Testis (tissue), 2 donors: Measurements from ENCODE around the gene ALOX5AP.

Experiments
- POLR2A ChIP-seq: fragments of 450-650 bp; IDR thresholded peaks from one replicate; pipeline ENCODE4 v1.6.1; 2017; ENCODE audit warnings: antibody characterized with exemption, mild to moderate bottlenecking, moderate library complexity
- TF ChIP-seq, protein P1 (sequence below), 3 experiments: fragments of 450-650 bp in 2 of 3; fragments of 200-600 bp in 1 of 3; sonication (generic) in 1 of 3; IDR thresholded peaks; one replicate each; pipeline ENCODE4 v1.5.1; 2016 to 2019; ENCODE audit warnings: antibody characterized with exemption in 3 of 3, mild to moderate bottlenecking in 2 of 3, moderate library complexity in 1 of 3

DNA sequence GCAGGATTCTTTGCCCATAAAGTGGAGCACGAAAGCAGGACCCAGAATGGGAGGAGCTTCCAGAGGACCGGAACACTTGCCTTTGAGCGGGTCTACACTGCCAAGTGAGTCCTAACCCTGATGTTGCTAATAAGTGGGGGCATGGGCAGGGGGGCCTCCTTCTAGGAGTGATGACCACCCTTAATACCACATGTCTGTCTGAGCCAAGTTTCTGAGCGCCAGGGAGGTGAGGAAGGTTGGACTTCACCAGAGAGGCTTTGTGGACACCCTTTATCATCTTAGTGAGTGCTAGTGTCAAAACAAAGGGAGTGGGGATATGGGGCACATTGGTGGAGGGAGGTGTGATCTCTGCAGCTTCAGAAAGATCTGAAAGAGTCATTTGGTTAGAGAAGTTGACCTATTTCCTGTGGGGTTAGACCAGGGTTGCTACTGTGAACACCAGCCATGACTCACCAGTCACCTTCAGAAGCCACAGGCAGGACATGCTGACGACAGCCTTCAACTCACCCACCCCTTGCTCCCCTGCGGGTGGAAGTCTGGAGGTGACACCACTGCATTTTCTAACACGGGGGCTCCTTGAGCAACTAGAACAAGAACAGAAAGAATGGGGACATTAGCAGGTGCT lies 8.8 kb downstream of the ALOX5AP start:
- TF ChIP-seq, protein P1, sequence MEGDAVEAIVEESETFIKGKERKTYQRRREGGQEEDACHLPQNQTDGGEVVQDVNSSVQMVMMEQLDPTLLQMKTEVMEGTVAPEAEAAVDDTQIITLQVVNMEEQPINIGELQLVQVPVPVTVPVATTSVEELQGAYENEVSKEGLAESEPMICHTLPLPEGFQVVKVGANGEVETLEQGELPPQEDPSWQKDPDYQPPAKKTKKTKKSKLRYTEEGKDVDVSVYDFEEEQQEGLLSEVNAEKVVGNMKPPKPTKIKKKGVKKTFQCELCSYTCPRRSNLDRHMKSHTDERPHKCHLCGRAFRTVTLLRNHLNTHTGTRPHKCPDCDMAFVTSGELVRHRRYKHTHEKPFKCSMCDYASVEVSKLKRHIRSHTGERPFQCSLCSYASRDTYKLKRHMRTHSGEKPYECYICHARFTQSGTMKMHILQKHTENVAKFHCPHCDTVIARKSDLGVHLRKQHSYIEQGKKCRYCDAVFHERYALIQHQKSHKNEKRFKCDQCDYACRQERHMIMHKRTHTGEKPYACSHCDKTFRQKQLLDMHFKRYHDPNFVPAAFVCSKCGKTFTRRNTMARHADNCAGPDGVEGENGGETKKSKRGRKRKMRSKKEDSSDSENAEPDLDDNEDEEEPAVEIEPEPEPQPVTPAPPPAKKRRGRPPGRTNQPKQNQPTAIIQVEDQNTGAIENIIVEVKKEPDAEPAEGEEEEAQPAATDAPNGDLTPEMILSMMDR (IDR thresholded peaks at IDR 0.05) = no peak
- no peak for TF ChIP-seq POLR2A
